KMS-11 (cell line): Measurements from ENCODE around the gene CTSD.

Experiments
- H2AFZ ChIP-seq: fragments of 200-600 bp; sonication (generic); 2 replicates; pipeline ENCODE4 v1.6.1; 2016; ENCODE audit warnings: antibody characterized with exemption, mixed run types, low read depth
- H3K27ac ChIP-seq: fragments of 200-600 bp; sonication (generic); 2 replicates; pipeline ENCODE4 v1.6.1; 2016; ENCODE audit warnings: mild to moderate bottlenecking, mixed run types
- H3K27me3 ChIP-seq: fragments of 200-600 bp; sonication (generic); 2 replicates; pipeline ENCODE4 v1.6.1; 2017; ENCODE audit warnings: mild to moderate bottlenecking, low read depth, mixed run types, moderate library complexity; ENCODE audit not compliant: insufficient read depth
- H3K36me3 ChIP-seq: fragments of 200-600 bp; sonication (generic); 2 replicates; pipeline ENCODE4 v1.6.1; 2017; ENCODE audit warnings: mild to moderate bottlenecking, mixed run types; ENCODE audit not compliant: insufficient read depth
- H3K4me1 ChIP-seq: fragments of 200-600 bp; sonication (generic); 2 replicates; pipeline ENCODE4 v1.6.1; 2016; ENCODE audit warnings: mild to moderate bottlenecking, low read depth, mixed run types; ENCODE audit not compliant: poor library complexity, severe bottlenecking
- H3K4me2 ChIP-seq: fragments of 200-600 bp; sonication (generic); 2 replicates; pipeline ENCODE4 v1.7.0; 2016; ENCODE audit warnings: mild to moderate bottlenecking, mixed run types
- H3K4me3 ChIP-seq: fragments of 200-600 bp; sonication (generic); IDR thresholded peaks from 2 replicates; pipeline ENCODE4 v1.6.1; 2017; ENCODE audit warnings: low read depth, low read length, mixed read lengths; ENCODE audit not compliant: insufficient read depth
- H3K79me2 ChIP-seq: fragments of 200-600 bp; sonication (generic); 2 replicates; pipeline ENCODE4 v1.6.1; 2016; ENCODE audit warnings: low read depth, mixed run types; ENCODE audit not compliant: insufficient read depth
- H3K9ac ChIP-seq: fragments of 200-600 bp; sonication (generic); 2 replicates; pipeline ENCODE4 v1.6.1; 2016; ENCODE audit warnings: mild to moderate bottlenecking, mixed run types
- H4K20me1 ChIP-seq: fragments of 200-600 bp; sonication (generic); 2 replicates; pipeline ENCODE4 v1.6.1; 2016; ENCODE audit warnings: mild to moderate bottlenecking, mixed run types; ENCODE audit not compliant: insufficient read depth
- CTCF ChIP-seq: fragments of 200-600 bp; sonication (generic); conservative IDR thresholded peaks from 2 replicates; pipeline ENCODE4 v1.6.1; 2017; ENCODE audit warnings: low read depth, mild to moderate bottlenecking, antibody characterized with exemption, low read length, moderate library complexity, mixed read lengths

Gene CTSD

GRCh38 chr11:1746956-1747752 is 16.6 kb downstream of the CTSD start:
- Histone ChIP-seq H3K4me1 (no peaks in the 10 kb centered on the region), H3K27me3 (peaks cover 28% of the 10 kb centered on the region; the same call in 1 of the 2 replicates), H2AFZ (no peak overlapping the region), H3K4me2 (no peak overlapping the region), H4K20me1 (no peaks in the 10 kb centered on the region), H3K4me3 (no peak overlapping the region), H3K36me3 (no peaks in the 10 kb centered on the region), H3K79me2 (no peaks in the 10 kb centered on the region), H3K9ac (no peak overlapping the region), H3K27ac (no peak overlapping the region)
- TF ChIP-seq CTCF = no peak

GRCh38 chr11:1746511-1746931 is 17.2 kb downstream of the CTSD start:
- TF ChIP-seq CTCF = no peak
- Histone ChIP-seq H3K27ac (no peak overlapping the region), H2AFZ (no peak overlapping the region), H3K27me3 (peaks cover 34% of the 10 kb centered on the region; the same call in 1 of the 2 replicates), H3K9ac (no peak overlapping the region), H3K36me3 (no peaks in the 10 kb centered on the region), H3K4me1 (no peaks in the 10 kb centered on the region), H3K79me2 (no peaks in the 10 kb centered on the region), H4K20me1 (no peaks in the 10 kb centered on the region), H3K4me2 (no peak overlapping the region), H3K4me3 (no peak overlapping the region)

- no peak for TF ChIP-seq CTCF
- Histone ChIP-seq H2AFZ (no peak overlapping the region), H3K79me2 (no peaks in the 10 kb centered on the region), H3K9ac (no peak overlapping the region), H3K4me1 (no peaks in the 10 kb centered on the region), H3K36me3 (no peaks in the 10 kb centered on the region), H3K4me3 (no peak overlapping the region), H3K27ac (no peak overlapping the region), H4K20me1 (no peaks in the 10 kb centered on the region), H3K4me2 (no peak overlapping the region), H3K27me3 (peaks cover 40% of the 10 kb centered on the region; the same call in 1 of the 2 replicates)
Observed at GRCh38 chr11:1745701-1746320, 17.9 kb downstream of the CTSD start.

GRCh38 chr11:1744891-1745700 is 18.6 kb downstream of the CTSD start:
- peaks cover 42% of the 10 kb centered on the region for H3K27me3 ChIP-seq
- H3K79me2 ChIP-seq = no peaks in the 10 kb centered on the region
- H3K9ac ChIP-seq = no peak overlapping the region
- no peaks in the 10 kb centered on the region for H3K36me3 ChIP-seq
- H4K20me1 ChIP-seq = no peaks in the 10 kb centered on the region
- H3K4me1 ChIP-seq = no peaks in the 10 kb centered on the region
- no peak overlapping the region for H3K27ac ChIP-seq
- H3K4me2 ChIP-seq = no peak overlapping the region
- TF ChIP-seq CTCF = no peak
- no peak overlapping the region for H3K4me3 ChIP-seq
- H2AFZ ChIP-seq = no peak overlapping the region
